ENCODE data around the gene ATXN7L1. TPM values are rescaled to one million over a fixed set of nuclear protein-coding genes. Genes with fewer than 3 reads are reported as not detected.

The ATXN7L1 gene
- total and polyA plus RNA-seq, 7 donors: 1.2 to 6.0 (median 3.0) TPM

- ATAC-seq (no peak), DNase-seq (no peak)
- H3K9me3 ChIP-seq: no peaks in the 10 kb centered on the region
- intact Hi-C loops (cut with DNase I): no loop called here
- no peaks in the 10 kb centered on the region for H3K27me3 ChIP-seq (ENCODE audit: insufficient read depth in 3 of 3, low read length in 2 of 3)
- H3K4me3 ChIP-seq: no peak overlapping the region
- H3K27ac ChIP-seq: no peak overlapping the region
- H3K36me3 ChIP-seq (ENCODE audit: insufficient read depth in 1 of 2, low read depth in 1 of 2): no peaks in the 10 kb centered on the region
- H3K4me1 ChIP-seq: no peaks in the 10 kb centered on the region
- TF ChIP-seq CTCF (IDR thresholded peaks at IDR 0.05): no peak
- WGBS, 3 donors: 75 to 81% (median 78%) methylated on average over 6 of the region's 6 CpGs
Observed at GRCh38 chr7:105815576-105815975, 60.8 kb downstream of the ATXN7L1 start.

GRCh38 chr7:105814481-105814880 is 61.9 kb downstream of the ATXN7L1 start:
- Histone ChIP-seq H3K9me3 (no peaks in the 10 kb centered on the region), H3K4me1 (no peaks in the 10 kb centered on the region), H3K27me3 (ENCODE audit: insufficient read depth in 3 of 3, low read length in 2 of 3) (no peaks in the 10 kb centered on the region), H3K27ac (no peak overlapping the region), H3K36me3 (ENCODE audit: insufficient read depth in 1 of 2, low read depth in 1 of 2) (no peaks in the 10 kb centered on the region), H3K4me3 (no peak overlapping the region)
- intact Hi-C loops (cut with DNase I): no loop called here
- no peak for ATAC-seq
- TF ChIP-seq CTCF (IDR thresholded peaks at IDR 0.05): no peak
- no peak for DNase-seq

GRCh38 chr7:105811189-105811847 is 65.1 kb downstream of the ATXN7L1 start:
- no peak for DNase-seq
- TF ChIP-seq CTCF (IDR thresholded peaks at IDR 0.05): no peak
- Histone ChIP-seq H3K27me3 (ENCODE audit: insufficient read depth in 3 of 3, low read length in 2 of 3) (no peaks in the 10 kb centered on the region), H3K27ac (no peak overlapping the region), H3K9me3 (no peaks in the 10 kb centered on the region), H3K4me3 (no peak overlapping the region), H3K4me1 (no peaks in the 10 kb centered on the region), H3K36me3 (ENCODE audit: insufficient read depth in 1 of 2, low read depth in 1 of 2) (no peaks in the 10 kb centered on the region)
- intact Hi-C loops (cut with DNase I): no loop called here
- WGBS, 3 donors: 86 to 91% (median 87%) methylated on average over 6 of the region's 6 CpGs
- no peak for ATAC-seq

GRCh38 chr7:105810556-105810955 is 65.8 kb downstream of the ATXN7L1 start:
- Histone ChIP-seq H3K27me3 (ENCODE audit: insufficient read depth in 3 of 3, low read length in 2 of 3) (no peaks in the 10 kb centered on the region), H3K27ac (no peak overlapping the region), H3K4me1 (no peaks in the 10 kb centered on the region), H3K36me3 (ENCODE audit: insufficient read depth in 1 of 2, low read depth in 1 of 2) (no peaks in the 10 kb centered on the region), H3K9me3 (no peaks in the 10 kb centered on the region), H3K4me3 (no peak overlapping the region)
- no peak for TF ChIP-seq CTCF (IDR thresholded peaks at IDR 0.05)
- 97 to 100% (median 99%) methylated on average over 8 of the region's 8 CpGs for WGBS, 3 donors
- DNase-seq: no peak
- intact Hi-C loops (cut with DNase I): no loop called here
- no peak for ATAC-seq

Measured in psoas muscle (tissue), 8 donors.